BLaER1 (cell line): ENCODE results near the gene IER2.

Experiments
- H3K27ac ChIP-seq: shearing (Covaris generic); formaldehyde crosslinking; 2 replicates; pipeline ENCODE4 v1.8.1; 2022
- H3K27me3 ChIP-seq: shearing (Covaris generic); formaldehyde crosslinking; 2 replicates; pipeline ENCODE4 v1.8.1; 2022
- H3K36me3 ChIP-seq: shearing (Covaris generic); formaldehyde crosslinking; 2 replicates; pipeline ENCODE4 v1.8.1; 2022
- H3K4me1 ChIP-seq: shearing (Covaris generic); formaldehyde crosslinking; 2 replicates; pipeline ENCODE4 v1.8.1; 2022
- H3K4me2 ChIP-seq: shearing (Covaris generic); formaldehyde crosslinking; 2 replicates; pipeline ENCODE4 v1.8.1; 2022
- H3K4me3 ChIP-seq: shearing (Covaris generic); formaldehyde crosslinking; 2 replicates; pipeline ENCODE4 v1.8.1; 2022
- H3K9ac ChIP-seq: shearing (Covaris generic); formaldehyde crosslinking; 2 replicates; pipeline ENCODE4 v1.8.1; 2022
- H3K9me3 ChIP-seq: shearing (Covaris generic); formaldehyde crosslinking; 2 replicates; pipeline ENCODE4 v1.8.1; 2022
- H4K20me1 ChIP-seq: shearing (Covaris generic); formaldehyde crosslinking; 2 replicates; pipeline ENCODE4 v1.8.1; 2022
- Cebpa-rat ChIP-seq: shearing (Covaris generic); IDR thresholded peaks from 2 replicates; pipeline ENCODE4 v1.8.1; 2022

Gene IER2

GRCh38 chr19:13104848-13105711 lies 45.1 kb upstream of the IER2 start:
- Histone ChIP-seq H3K4me1 (peaks cover 64% of the 10 kb centered on the region), H3K4me2 (peak overlapping the region; percentile 99), H3K9ac (peak overlapping the region; percentile 87), H4K20me1 (peaks cover 21% of the 10 kb centered on the region), H3K27me3 (no peaks in the 10 kb centered on the region), H3K36me3 (peaks cover 34% of the 10 kb centered on the region), H3K27ac (peak overlapping the region; percentile 98), H3K4me3 (peak overlapping the region; percentile 67), H3K9me3 (no peaks in the 10 kb centered on the region)
- no peak for TF ChIP-seq Cebpa-rat

GRCh38 chr19:13109361-13110098 lies 40.7 kb upstream of the IER2 start:
- TF ChIP-seq Cebpa-rat, result no peak
- Histone ChIP-seq H3K4me3 (no peak overlapping the region), H4K20me1 (no peaks in the 10 kb centered on the region), H3K9ac (no peak overlapping the region), H3K27ac (no peak overlapping the region), H3K4me1 (peaks cover 29% of the 10 kb centered on the region), H3K9me3 (no peaks in the 10 kb centered on the region), H3K27me3 (no peaks in the 10 kb centered on the region), H3K4me2 (no peak overlapping the region), H3K36me3 (peaks cover 70% of the 10 kb centered on the region)

- Histone ChIP-seq H3K9ac (no peak overlapping the region), H3K36me3 (peaks cover 76% of the 10 kb centered on the region)
Observed at GRCh38 chr19:13110099-13110610, 40.1 kb upstream of the IER2 start.

GRCh38 chr19:13112555-13112954 lies 37.7 kb upstream of the IER2 start:
- no peaks in the 10 kb centered on the region for H3K9me3 ChIP-seq
- no peak for TF ChIP-seq Cebpa-rat
- no peaks in the 10 kb centered on the region for H3K27me3 ChIP-seq
- H4K20me1 ChIP-seq, result no peaks in the 10 kb centered on the region; the same call in 1 of the 2 replicates
- H3K4me2 ChIP-seq, result no peak overlapping the region
- peaks cover 73% of the 10 kb centered on the region for H3K36me3 ChIP-seq
- no peak overlapping the region for H3K9ac ChIP-seq
- peaks cover 27% of the 10 kb centered on the region for H3K4me1 ChIP-seq
- no peak overlapping the region for H3K4me3 ChIP-seq
- no peak overlapping the region for H3K27ac ChIP-seq

More at GRCh38 chr19:13110099-13110610, 40.1 kb upstream of the IER2 start:
- Histone ChIP-seq H3K27ac (no peak overlapping the region), H3K4me3 (no peak overlapping the region), H3K4me1 (peaks cover 30% of the 10 kb centered on the region), H4K20me1 (no peaks in the 10 kb centered on the region), H3K9me3 (no peaks in the 10 kb centered on the region), H3K27me3 (no peaks in the 10 kb centered on the region), H3K4me2 (no peak overlapping the region)
- TF ChIP-seq Cebpa-rat, result no peak

- Histone ChIP-seq H4K20me1 (peaks cover 20% of the 10 kb centered on the region), H3K4me3 (peak overlapping the region; percentile 100), H3K9me3 (no peaks in the 10 kb centered on the region), H3K36me3 (peaks cover 46% of the 10 kb centered on the region), H3K4me2 (peak overlapping the region; percentile 96), H3K27ac (peak overlapping the region; percentile 83), H3K4me1 (peaks cover 48% of the 10 kb centered on the region), H3K27me3 (no peaks in the 10 kb centered on the region), H3K9ac (peak overlapping the region; percentile 91)
- TF ChIP-seq Cebpa-rat, result no peak
Observed at GRCh38 chr19:13115936-13116281, 34.3 kb upstream of the IER2 start.

- Histone ChIP-seq H3K4me3 (peak within 1 kb of the TSS; percentile 100), H3K27me3 (no peaks in the 10 kb centered on the region), H3K4me1 (peaks cover 54% of the 10 kb centered on the region), H3K4me2 (peak within 1 kb of the TSS; percentile 96), H3K36me3 (peaks cover 49% of the 10 kb centered on the region), H3K9me3 (no peaks in the 10 kb centered on the region), H3K9ac (peak within 1 kb of the TSS; percentile 91), H4K20me1 (peaks cover 27% of the 10 kb centered on the region), H3K27ac (peak within 1 kb of the TSS; percentile 83)
- TF ChIP-seq Cebpa-rat, result no peak
Observed at GRCh38 chr19:13116282-13117175, 33.7 kb upstream of the IER2 start, which contains the start of gene TRMT1. Gene TRMT1 (minus strand): TSS chr19:13116740. CDS start chr19:13116399, 341 bp downstream.

- Histone ChIP-seq H3K9me3 (no peaks in the 10 kb centered on the region), H4K20me1 (peaks cover 34% of the 10 kb centered on the region), H3K9ac (peak overlapping the region; percentile 91; the same call in 1 of the 2 replicates), H3K36me3 (peaks cover 49% of the 10 kb centered on the region), H3K4me3 (peak overlapping the region; percentile 100), H3K27me3 (no peaks in the 10 kb centered on the region), H3K27ac (peak overlapping the region; percentile 83; the same call in 1 of the 2 replicates), H3K4me1 (peaks cover 59% of the 10 kb centered on the region), H3K4me2 (peak overlapping the region; percentile 68)
- TF ChIP-seq Cebpa-rat, result no peak
Observed at GRCh38 chr19:13117176-13117771, 32.9 kb upstream of the IER2 start.

GRCh38 chr19:13117772-13118423 lies 32.3 kb upstream of the IER2 start, which contains the start of gene NACC1:
Gene NACC1 (plus strand): TSS chr19:13118264. CDS start chr19:13135208, 16,944 bp downstream.
- H3K9ac ChIP-seq, result peak within 1 kb of the TSS; percentile 98
- H3K36me3 ChIP-seq, result peaks cover 49% of the 10 kb centered on the region
- H3K27me3 ChIP-seq, result no peaks in the 10 kb centered on the region
- peaks cover 59% of the 10 kb centered on the region for H3K4me1 ChIP-seq
- H3K4me3 ChIP-seq, result peak within 1 kb of the TSS; percentile 100
- H3K9me3 ChIP-seq, result no peaks in the 10 kb centered on the region
- peak within 1 kb of the TSS; percentile 92 for H3K4me2 ChIP-seq
- no peak for TF ChIP-seq Cebpa-rat
- H3K27ac ChIP-seq, result peak within 1 kb of the TSS; percentile 97
- peaks cover 40% of the 10 kb centered on the region for H4K20me1 ChIP-seq
